Natural killer cell (primary cell): ENCODE results near the gene RGPD4. TPM values are rescaled to one million over a fixed set of nuclear protein-coding genes. Genes with fewer than 3 reads are reported as not detected.

Experiments
- ATAC-seq, 3 donors: fragments of 150-1000 bp in 2 of 3; fragments of 200-7000 bp in 1 of 3; cut with Tn5 transposase; 1 replicate in 1 of 3; 2 replicates in 2 of 3; pipeline ENCODE4 v1.10.0; 2021; ENCODE audit warnings: mild to moderate bottlenecking in 2 of 3, moderate library complexity in 2 of 3
- DNase-seq, 2 donors: peaks; one replicate each; pipeline versions ENCODE4 v3.0.0 to v3.0.0-alpha.2; 2013 to 2021; ENCODE audit warnings: mixed read lengths in 1 of 2
- H3K27ac ChIP-seq: one replicate; pipeline ENCODE4 v1.5.1; 2013; ENCODE audit warnings: mild to moderate bottlenecking, low read length
- H3K27me3 ChIP-seq: one replicate; pipeline ENCODE4 v1.6.1; 2013; ENCODE audit warnings: low read length; ENCODE audit not compliant: control insufficient read depth, insufficient read depth
- H3K36me3 ChIP-seq: one replicate; pipeline ENCODE4 v1.6.1; 2013; ENCODE audit warnings: low read length; ENCODE audit not compliant: control insufficient read depth, insufficient read depth
- H3K4me1 ChIP-seq: one replicate; pipeline ENCODE4 v1.6.1; 2013; ENCODE audit warnings: low read length; ENCODE audit not compliant: control insufficient read depth, insufficient read depth
- H3K4me3 ChIP-seq: one replicate; pipeline ENCODE4 v1.5.1; 2013; ENCODE audit warnings: low read length
- H3K9me3 ChIP-seq: one replicate; pipeline ENCODE4 v1.6.1; 2013; ENCODE audit warnings: low read length; ENCODE audit not compliant: control insufficient read depth, insufficient read depth
- H3K27ac Mint-ChIP-seq, 2 donors: one replicate each; pipeline ENCODE4 v1.8.0; 2022; ENCODE audit warnings: mild to moderate bottlenecking in 2 of 2, mixed read lengths in 2 of 2, moderate library complexity in 1 of 2
- H3K27me3 Mint-ChIP-seq, 2 donors: one replicate each; pipeline ENCODE4 v1.8.0; 2022; ENCODE audit warnings: low read depth in 2 of 2, mixed read lengths in 2 of 2
- H3K36me3 Mint-ChIP-seq: one replicate; pipeline ENCODE4 v1.8.0; 2022; ENCODE audit warnings: mixed read lengths
- H3K4me1 Mint-ChIP-seq, 2 donors: one replicate each; pipeline ENCODE4 v1.8.0; 2022; ENCODE audit warnings: mixed read lengths in 2 of 2
- H3K4me3 Mint-ChIP-seq: one replicate; pipeline ENCODE4 v1.8.0; 2022; ENCODE audit warnings: mild to moderate bottlenecking, moderate library complexity, mixed read lengths
- H3K9me3 Mint-ChIP-seq, 2 donors: one replicate each; pipeline ENCODE4 v1.8.0; 2022; ENCODE audit warnings: mixed read lengths in 2 of 2
- CTCF ChIP-seq: fragments of 200-600 bp; IDR thresholded peaks from one replicate; pipeline ENCODE4 v1.8.0; 2022; ENCODE audit warnings: antibody characterized with exemption
- WGBS: methylation state at CpG from one replicate; pipeline ENCODE4 v1.1.7; 2013; ENCODE audit warnings: missing lambda C conversion rate; ENCODE audit not compliant: insufficient coverage; 5-methylcytosine and 5-hydroxymethylcytosine counted together
- intact Hi-C: fragments of 100-400 bp; cut with micrococcal nuclease; formaldehyde crosslinking; loops from one replicate; pipeline ENCODE4 v1.14.2; 2022
- total RNA-seq, 4 donors: library from RNA; stranded (reverse); fragments of 120-200 nt in 1 of 4; gene quantifications; one replicate each; pipeline versions ENCODE4 v1.2.3 to v1.2.4, GENCODE V29; 2013 to 2022

Gene RGPD4
- total RNA-seq, 3 donors from 2014 or later (not counting 1 experiment from before 2014, with no cell fraction given): 0.21 TPM; not detected in 2

GRCh38 chr2:107807988-107808387 lies 18.7 kb upstream of the RGPD4 start:
- Histone ChIP-seq H3K4me3 (no peak overlapping the region), H3K9me3 (no peaks in the 10 kb centered on the region), H3K27ac (no peak overlapping the region), H3K27me3 (no peaks in the 10 kb centered on the region), H3K36me3 (no peaks in the 10 kb centered on the region), H3K4me1 (no peaks in the 10 kb centered on the region)
- no peaks in the 10 kb centered on the region for H3K36me3 Mint-ChIP-seq
- DNase-seq (no peak), ATAC-seq (no peak)
- TF ChIP-seq CTCF: no peak
- H3K4me3 Mint-ChIP-seq: no peak overlapping the region
- intact Hi-C loops: no loop called here
- no peaks in the 10 kb centered on the region for H3K4me1 Mint-ChIP-seq
- no peak overlapping the region for H3K27ac Mint-ChIP-seq
- H3K27me3 Mint-ChIP-seq: no peaks in the 10 kb centered on the region
- peaks cover 0 to 2% of the 10 kb centered on the region in 2 donors for H3K9me3 Mint-ChIP-seq
- 88% methylated on average over 7 of the region's 7 CpGs for WGBS

DNA sequence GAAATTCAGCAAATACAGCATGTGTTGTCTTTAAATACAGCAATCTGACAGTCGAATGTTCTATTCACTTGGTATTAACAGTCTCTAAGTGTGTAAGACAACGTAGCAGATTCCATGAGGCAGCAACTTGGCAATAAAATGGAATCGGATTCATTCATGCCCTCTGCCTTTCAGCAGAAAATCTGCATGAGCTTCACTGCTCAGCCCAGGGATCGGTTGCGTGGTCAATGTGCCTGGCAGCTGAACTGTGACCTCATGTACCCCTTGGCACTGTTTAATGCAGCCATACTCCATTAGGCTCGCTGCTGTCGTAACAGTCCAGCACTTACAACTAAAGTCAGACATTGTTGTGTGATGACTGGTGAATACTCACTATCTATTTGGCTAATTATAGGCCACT lies 17.7 kb upstream of the RGPD4 start:
- H3K36me3 Mint-ChIP-seq: no peaks in the 10 kb centered on the region
- TF ChIP-seq CTCF: no peak
- no peaks in the 10 kb centered on the region for H3K4me1 ChIP-seq
- DNase-seq (no peak), ATAC-seq (no peak)
- H3K27me3 ChIP-seq: no peaks in the 10 kb centered on the region
- no peak overlapping the region for H3K27ac Mint-ChIP-seq
- intact Hi-C loops: no loop called here
- H3K9me3 Mint-ChIP-seq: no peaks in the 10 kb centered on the region
- H3K4me3 ChIP-seq: no peak overlapping the region
- H3K27ac ChIP-seq: no peak overlapping the region
- no peaks in the 10 kb centered on the region for H3K9me3 ChIP-seq
- no peak overlapping the region for H3K4me3 Mint-ChIP-seq
- WGBS: 93% methylated on average over 7 of the region's 7 CpGs
- no peaks in the 10 kb centered on the region for H3K27me3 Mint-ChIP-seq
- no peaks in the 10 kb centered on the region for H3K4me1 Mint-ChIP-seq
- no peaks in the 10 kb centered on the region for H3K36me3 ChIP-seq

DNA sequence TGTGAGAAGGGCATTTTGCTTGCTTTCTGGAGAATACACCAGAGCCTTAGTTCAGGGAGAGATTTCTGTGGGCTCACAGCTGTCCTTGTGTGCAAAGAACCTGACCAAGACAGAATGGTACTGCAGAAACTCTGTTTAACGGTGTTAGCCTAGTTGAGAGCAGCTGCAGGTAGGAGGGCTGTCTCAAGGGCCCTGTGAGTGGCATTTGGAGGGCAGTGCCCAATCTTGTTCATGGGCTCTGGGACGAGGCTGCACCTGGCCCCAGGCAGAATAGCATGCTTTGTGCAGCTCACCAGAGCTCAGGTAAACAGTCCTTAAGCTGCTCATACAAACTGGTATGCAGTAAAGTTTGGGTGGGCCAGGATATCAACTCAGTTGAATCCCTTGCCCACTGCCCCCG lies 16.9 kb upstream of the RGPD4 start:
- DNase-seq: no peak
- WGBS: 59% methylated on average over 3 of the region's 3 CpGs
- TF ChIP-seq CTCF: no peak
- intact Hi-C loops: no loop called here
- H3K9me3 Mint-ChIP-seq: peaks cover 0 to 2% of the 10 kb centered on the region in 2 donors
- Histone ChIP-seq H3K27me3 (no peaks in the 10 kb centered on the region), H3K9me3 (no peaks in the 10 kb centered on the region), H3K4me1 (no peaks in the 10 kb centered on the region), H3K27ac (no peak overlapping the region), H3K4me3 (no peak overlapping the region), H3K36me3 (no peaks in the 10 kb centered on the region)
- H3K4me1 Mint-ChIP-seq: no peaks in the 10 kb centered on the region
- ATAC-seq: no peak
- H3K27me3 Mint-ChIP-seq: no peaks in the 10 kb centered on the region
- H3K4me3 Mint-ChIP-seq: no peak overlapping the region
- H3K27ac Mint-ChIP-seq: no peak overlapping the region
- H3K36me3 Mint-ChIP-seq: no peaks in the 10 kb centered on the region

GRCh38 chr2:107810734-107811133 lies 16.0 kb upstream of the RGPD4 start:
- Histone ChIP-seq H3K36me3 (no peaks in the 10 kb centered on the region), H3K9me3 (no peaks in the 10 kb centered on the region), H3K4me1 (no peaks in the 10 kb centered on the region), H3K4me3 (no peak overlapping the region), H3K27me3 (no peaks in the 10 kb centered on the region), H3K27ac (no peak overlapping the region)
- ATAC-seq: no peak
- H3K27ac Mint-ChIP-seq: no peak overlapping the region
- TF ChIP-seq CTCF: no peak
- H3K27me3 Mint-ChIP-seq: no peaks in the 10 kb centered on the region
- 47% methylated on average over 1 of the region's 1 CpG for WGBS
- intact Hi-C loops: no loop called here
- no peak overlapping the region for H3K4me3 Mint-ChIP-seq
- no peaks in the 10 kb centered on the region for H3K4me1 Mint-ChIP-seq
- H3K9me3 Mint-ChIP-seq: peaks cover 0 to 2% of the 10 kb centered on the region in 2 donors
- H3K36me3 Mint-ChIP-seq: no peaks in the 10 kb centered on the region
- no peak for DNase-seq
